Mononuclear cell (primary cell): Measurements from ENCODE around the gene CACNG4. TPM values are rescaled to one million over a fixed set of nuclear protein-coding genes. Genes with fewer than 3 reads are reported as not detected.
"Not testable (repeated sequence)": the region's sequence is repeated elsewhere in the genome, so short reads cannot be mapped to it uniquely, and the experiment has no call there.

Experiments
- H3K27me3 ChIP-seq: 2 replicates; pipeline ENCODE4 v1.6.0; 2011; ENCODE audit warnings: low read length, control low read depth; ENCODE audit not compliant: insufficient read depth
- H3K4me1 ChIP-seq: 2 replicates; pipeline ENCODE4 v1.5.1; 2011; ENCODE audit warnings: mild to moderate bottlenecking, low read length, control low read depth; ENCODE audit not compliant: insufficient read depth
- H3K4me3 ChIP-seq: 2 replicates; pipeline ENCODE4 v1.5.1; 2011; ENCODE audit warnings: mild to moderate bottlenecking, low read length, moderate library complexity
- H3K9me3 ChIP-seq: 2 replicates; pipeline ENCODE4 v1.5.1; 2011; ENCODE audit warnings: low read depth, mild to moderate bottlenecking, control low read depth, low read length
- total RNA-seq: library from RNA; depleted of rRNA; stranded (reverse); fragments of >200 nt; gene quantifications from one replicate; pipeline ENCODE4 v1.2.3, GENCODE V29; 2012

Gene CACNG4
- total RNA-seq, 1 donor: not detected

GRCh38 chr17:67021743-67022450, 57.4 kb downstream of the CACNG4 start:
- H3K4me3 ChIP-seq: no peak overlapping the region

GRCh38 chr17:67022451-67022810, 57.9 kb downstream of the CACNG4 start:
- Histone ChIP-seq H3K9me3 (no peaks in the 10 kb centered on the region), H3K27me3 (no peaks in the 10 kb centered on the region), H3K4me3 (no peak overlapping the region), H3K4me1 (no peaks in the 10 kb centered on the region)

More at GRCh38 chr17:67021743-67022450, 57.4 kb downstream of the CACNG4 start:
- no peaks in the 10 kb centered on the region for H3K27me3 ChIP-seq
- no peaks in the 10 kb centered on the region for H3K9me3 ChIP-seq
- no peaks in the 10 kb centered on the region for H3K4me1 ChIP-seq

- Histone ChIP-seq H3K4me1 (no peaks in the 10 kb centered on the region), H3K4me3 (no peak overlapping the region), H3K27me3 (no peaks in the 10 kb centered on the region), H3K9me3 (no peaks in the 10 kb centered on the region)
These were observed 60.2 kb downstream of the CACNG4 start for GRCh38 chr17:67024736-67025135.

- no peak overlapping the region for H3K4me3 ChIP-seq
- H3K4me1 ChIP-seq: no peaks in the 10 kb centered on the region
- no peaks in the 10 kb centered on the region for H3K9me3 ChIP-seq
- H3K27me3 ChIP-seq: no peaks in the 10 kb centered on the region
These were observed 60.8 kb downstream of the CACNG4 start for GRCh38 chr17:67025216-67025792.

- Histone ChIP-seq H3K9me3 (no peaks in the 10 kb centered on the region), H3K4me1 (no peaks in the 10 kb centered on the region), H3K27me3 (no peaks in the 10 kb centered on the region), H3K4me3 (no peak overlapping the region)
These were observed 61.8 kb downstream of the CACNG4 start for GRCh38 chr17:67026341-67026740.

- H3K27me3 ChIP-seq: no peaks in the 10 kb centered on the region
- H3K4me3 ChIP-seq: no peak overlapping the region
- no peaks in the 10 kb centered on the region for H3K9me3 ChIP-seq
- no peaks in the 10 kb centered on the region for H3K4me1 ChIP-seq
These were observed 62.6 kb downstream of the CACNG4 start for GRCh38 chr17:67027031-67027628.

- Histone ChIP-seq H3K4me1 (no peaks in the 10 kb centered on the region), H3K9me3 (no peaks in the 10 kb centered on the region), H3K4me3 (no peak overlapping the region), H3K27me3 (no peaks in the 10 kb centered on the region)
These were observed 66.1 kb downstream of the CACNG4 start for GRCh38 chr17:67030641-67031040.

GRCh38 chr17:67032382-67032781, 67.9 kb downstream of the CACNG4 start:
- H3K4me3 ChIP-seq: no peak overlapping the region
- no peaks in the 10 kb centered on the region for H3K4me1 ChIP-seq

GRCh38 chr17:67032985-67033384, 68.5 kb downstream of the CACNG4 start:
- Histone ChIP-seq H3K4me1 (no peaks in the 10 kb centered on the region), H3K4me3 (no peak overlapping the region)

More at GRCh38 chr17:67032382-67032781, 67.9 kb downstream of the CACNG4 start:
- Histone ChIP-seq H3K9me3 (no peaks in the 10 kb centered on the region), H3K27me3 (no peaks in the 10 kb centered on the region)

GRCh38 chr17:67033613-67034012, 69.1 kb downstream of the CACNG4 start:
- Histone ChIP-seq H3K9me3 (no peaks in the 10 kb centered on the region), H3K27me3 (no peaks in the 10 kb centered on the region), H3K4me1 (no peaks in the 10 kb centered on the region), H3K4me3 (no peak overlapping the region)

More at GRCh38 chr17:67032985-67033384, 68.5 kb downstream of the CACNG4 start:
- H3K9me3 ChIP-seq: no peaks in the 10 kb centered on the region
- H3K27me3 ChIP-seq: no peaks in the 10 kb centered on the region

- Histone ChIP-seq H3K4me3 (no peak overlapping the region), H3K9me3 (no peaks in the 10 kb centered on the region), H3K4me1 (no peaks in the 10 kb centered on the region), H3K27me3 (no peaks in the 10 kb centered on the region)
These were observed 70.9 kb downstream of the CACNG4 start for GRCh38 chr17:67035131-67036083.

- H3K27me3 ChIP-seq: no peaks in the 10 kb centered on the region
- no peaks in the 10 kb centered on the region for H3K9me3 ChIP-seq
- H3K4me1 ChIP-seq: no peaks in the 10 kb centered on the region
- no peak overlapping the region for H3K4me3 ChIP-seq
These were observed 74.4 kb downstream of the CACNG4 start for GRCh38 chr17:67038861-67039365.

GRCh38 chr17:67040652-67041051, 76.1 kb downstream of the CACNG4 start:
- no peak overlapping the region for H3K4me3 ChIP-seq
- H3K4me1 ChIP-seq: no peaks in the 10 kb centered on the region
- H3K9me3 ChIP-seq: no peaks in the 10 kb centered on the region
- no peaks in the 10 kb centered on the region for H3K27me3 ChIP-seq

- not testable (repeated sequence) for H3K27me3 ChIP-seq, H3K9me3 ChIP-seq, H3K4me3 ChIP-seq, H3K4me1 ChIP-seq
These were observed 76.6 kb downstream of the CACNG4 start for GRCh38 chr17:67041119-67041518.

GRCh38 chr17:67041531-67041930, 77.0 kb downstream of the CACNG4 start:
- Histone ChIP-seq H3K4me3 (no peak overlapping the region), H3K27me3 (no peaks in the 10 kb centered on the region), H3K4me1 (no peaks in the 10 kb centered on the region), H3K9me3 (no peaks in the 10 kb centered on the region)
